ENCODE results near the gene UBL7.
"Not testable (repeated sequence)": the region's sequence is repeated elsewhere in the genome, so short reads cannot be mapped to it uniquely, and the experiment has no call there.

UBL7 gene

GRCh38 chr15:74461847-74462511 lies 1.0 kb upstream of the UBL7 start:
- DNase-seq: no peak

DNA sequence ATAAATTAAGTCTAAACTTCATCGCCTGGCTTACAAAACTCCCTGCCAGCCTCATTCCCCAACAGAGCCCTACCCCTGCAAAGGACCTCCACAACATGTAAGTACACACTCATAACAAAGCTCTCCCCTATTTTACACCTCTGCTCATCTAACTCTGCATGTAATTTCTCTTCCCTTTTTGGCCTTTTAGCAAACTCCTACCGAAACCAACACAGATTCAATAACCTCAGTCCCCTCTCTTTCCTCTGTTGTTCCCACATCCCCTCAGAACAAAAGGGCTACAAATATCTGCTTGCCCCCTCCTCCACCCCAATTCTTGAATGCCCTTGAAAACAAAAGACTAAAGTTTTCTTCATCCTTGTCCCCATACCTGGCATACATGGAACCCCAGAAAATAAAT lies 662 bp downstream of the UBL7 start:
- DNase-seq: no peak

- DNase-seq: not testable (repeated sequence)
These were observed 1.2 kb downstream of the UBL7 start for GRCh38 chr15:74459798-74460197.

DNA sequence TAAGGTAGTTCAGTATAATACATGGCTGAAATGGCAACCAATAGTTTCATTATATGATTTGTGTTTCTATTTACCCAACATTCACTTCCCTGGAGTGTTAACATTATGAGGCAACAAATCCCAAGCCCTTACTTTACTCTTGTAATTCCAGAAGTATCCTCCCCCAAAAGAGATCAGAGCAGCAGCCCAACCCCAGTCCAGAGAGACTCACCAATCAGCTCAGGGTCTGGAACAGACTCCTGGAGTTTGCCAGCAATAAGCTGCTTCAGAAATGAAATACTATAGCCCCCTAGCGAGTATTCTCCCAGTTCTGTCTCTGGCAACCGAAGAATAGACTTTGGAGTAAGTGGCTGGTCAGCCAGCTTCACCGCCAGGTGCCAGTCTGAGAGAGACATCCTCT lies 2.5 kb downstream of the UBL7 start:
- DNase-seq: no peak

GRCh38 chr15:74457036-74457435 lies 3.9 kb downstream of the UBL7 start:
- not testable (repeated sequence) for DNase-seq

- DNase-seq: no peak
These were observed 6.0 kb downstream of the UBL7 start for GRCh38 chr15:74454764-74455500.

GRCh38 chr15:74453925-74454763 lies 6.8 kb downstream of the UBL7 start:
- DNase-seq: no peak

GRCh38 chr15:74451861-74452835 lies 8.8 kb downstream of the UBL7 start:
- DNase-seq: no peak

GRCh38 chr15:74451322-74451721 lies 9.6 kb downstream of the UBL7 start:
- no peak for DNase-seq

GRCh38 chr15:74449643-74450205 lies 11.2 kb downstream of the UBL7 start:
- no peak for DNase-seq

DNA sequence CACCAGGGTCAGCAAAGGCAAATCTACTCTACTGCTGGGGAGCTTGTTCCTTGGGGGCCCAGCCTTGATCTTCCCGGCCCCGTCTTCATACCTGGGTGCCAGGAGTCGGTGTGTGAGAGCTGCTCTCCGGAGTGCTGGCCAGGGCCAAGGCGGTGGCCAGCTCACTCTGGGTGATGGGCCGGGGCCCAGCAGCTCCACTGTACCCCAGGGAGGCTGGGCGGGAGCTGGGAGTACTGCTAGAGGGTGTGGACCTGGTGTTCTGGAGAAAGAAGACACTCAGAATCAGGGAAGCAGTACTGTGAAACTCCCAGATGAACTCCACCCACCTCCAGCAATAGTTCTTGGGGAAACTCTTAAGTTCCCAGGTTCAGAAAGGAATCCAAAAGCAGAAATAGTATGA lies 11.9 kb downstream of the UBL7 start:
- DNase-seq: no peak

- no peak for DNase-seq
These were observed 14.9 kb downstream of the UBL7 start for GRCh38 chr15:74445816-74446763.

GRCh38 chr15:74444106-74445062 lies 16.6 kb downstream of the UBL7 start:
- DNase-seq: no peak

GRCh38 chr15:74443100-74443909 lies 17.7 kb downstream of the UBL7 start:
- no peak for DNase-seq

DNA sequence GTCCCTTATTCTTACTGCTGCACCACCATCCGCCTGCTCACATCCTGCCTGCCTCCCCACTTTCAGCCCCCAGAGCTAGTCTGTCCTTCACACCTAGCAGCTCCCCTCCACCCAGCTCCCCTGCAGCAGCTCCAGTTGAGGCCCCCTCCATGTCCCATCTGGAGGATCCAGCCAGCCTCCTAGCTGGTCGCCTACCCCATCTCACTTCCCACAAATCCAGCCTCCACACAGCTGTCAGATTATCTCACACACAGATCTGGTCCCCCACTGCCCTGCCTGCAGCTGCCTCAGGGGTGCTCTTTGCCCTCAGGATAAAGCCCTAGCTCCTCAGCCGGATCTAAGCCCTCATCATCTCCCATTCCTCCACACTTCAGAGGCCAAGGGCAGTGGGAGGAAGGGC lies 18.4 kb downstream of the UBL7 start:
- DNase-seq: no peak

DNA sequence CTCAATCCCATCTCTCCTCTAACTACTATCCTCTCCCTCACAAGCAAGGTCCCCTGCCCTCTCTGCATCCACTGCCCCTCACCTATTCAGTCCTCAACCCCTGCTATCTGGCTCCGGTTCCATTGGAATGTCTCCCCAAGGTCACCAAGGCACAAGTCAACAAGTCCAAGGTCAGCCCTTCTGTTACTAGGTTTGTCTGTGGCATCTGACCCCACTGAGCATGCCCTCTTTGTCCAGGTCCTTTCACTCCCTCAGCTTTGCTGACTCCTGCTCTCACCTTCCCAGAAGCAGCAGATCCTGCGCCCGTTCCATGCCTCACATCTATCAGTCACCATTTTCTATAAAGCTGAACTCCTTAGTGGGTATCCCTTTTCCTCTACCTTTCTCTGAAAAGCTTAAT lies 18.9 kb downstream of the UBL7 start:
- DNase-seq: no peak

DNA sequence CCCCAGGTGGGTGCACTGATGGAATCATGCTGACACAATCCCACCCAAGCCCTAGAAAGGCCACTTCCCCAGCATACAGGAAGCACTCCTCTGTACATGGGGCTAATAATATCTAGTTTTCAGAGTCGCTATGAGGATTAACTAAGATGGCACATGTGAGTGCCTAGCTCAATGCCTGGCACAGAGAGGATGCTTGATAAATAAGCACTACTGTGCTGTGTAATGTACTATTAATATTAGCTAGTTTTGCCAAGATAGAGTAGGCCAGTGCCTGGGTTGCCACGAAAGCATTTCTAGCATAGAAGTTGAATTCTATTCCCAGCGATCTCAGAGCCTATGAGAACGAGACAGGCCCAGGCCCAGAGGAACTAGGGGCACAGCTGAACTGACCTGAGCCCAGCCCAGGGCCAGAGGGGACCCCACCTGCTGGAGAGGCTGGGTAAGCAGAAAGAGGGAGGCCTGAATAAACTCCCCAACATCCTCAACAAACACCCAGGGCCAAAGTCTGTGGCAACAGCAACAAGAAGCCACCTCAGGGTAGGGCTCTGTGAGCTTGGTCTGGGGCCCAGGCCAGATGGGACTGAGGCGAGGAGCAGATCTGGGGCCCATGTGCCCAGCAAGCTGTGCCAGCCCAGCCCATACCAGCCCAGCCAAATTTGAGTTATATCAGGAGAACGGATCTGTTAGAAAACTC lies 19.6 kb downstream of the UBL7 start:
- DNase-seq: no peak

- DNase-seq: peak; percentile 83
These were observed 22.1 kb downstream of the UBL7 start for GRCh38 chr15:74438721-74439316.

Data from activated CD4-positive, alpha-beta T cell treated with anti-CD3 and anti-CD28 coated beads, Interleukin-2, amount 50 U/mL, for 16 hours (primary cell).